Right lobe of liver (tissue), 4 donors: Measurements from ENCODE around the gene PARP8.

Source experiments
- POLR2A ChIP-seq: fragments of 450-650 bp; IDR thresholded peaks from one replicate; pipeline ENCODE4 v1.6.1; 2017; ENCODE audit warnings: antibody characterized with exemption, mild to moderate bottlenecking
- TF ChIP-seq, protein P1 (sequence below), 4 donors: fragments of 200-600 bp in 3 of 4; fragments of 450-650 bp in 1 of 4; IDR thresholded peaks; one replicate each; pipeline versions ENCODE4 v1.5.1 to v1.8.0; 2016 to 2022; ENCODE audit warnings: antibody characterized with exemption in 4 of 4, mild to moderate bottlenecking in 2 of 4
- donor health status: DM: no; HTN: no; CAD: no.
- donor health status: DM: no; HTN: no; CAD: no.
- donor health status: DM: no; HTN: yes; CAD: no.

DNA sequence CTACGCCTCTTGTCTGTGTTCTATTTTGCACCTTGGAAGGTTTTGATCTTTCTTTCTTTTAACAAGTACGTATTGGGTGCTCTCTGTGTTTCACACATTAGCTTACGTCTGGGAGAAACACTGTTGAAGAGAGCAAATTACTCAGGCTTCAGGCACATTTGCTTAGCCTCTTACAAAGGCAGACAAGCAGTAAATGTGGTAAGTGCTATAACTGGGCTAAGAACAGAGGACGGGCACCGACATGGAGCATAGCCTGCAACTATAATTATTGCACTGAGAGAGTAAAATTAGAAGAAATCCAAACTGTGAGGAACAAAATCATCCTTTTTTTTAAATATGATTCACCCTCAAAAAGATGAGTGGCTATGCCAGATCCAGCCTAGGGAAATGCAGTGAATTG is 9.4 kb upstream of the PARP8 start:
- TF ChIP-seq, protein P1, sequence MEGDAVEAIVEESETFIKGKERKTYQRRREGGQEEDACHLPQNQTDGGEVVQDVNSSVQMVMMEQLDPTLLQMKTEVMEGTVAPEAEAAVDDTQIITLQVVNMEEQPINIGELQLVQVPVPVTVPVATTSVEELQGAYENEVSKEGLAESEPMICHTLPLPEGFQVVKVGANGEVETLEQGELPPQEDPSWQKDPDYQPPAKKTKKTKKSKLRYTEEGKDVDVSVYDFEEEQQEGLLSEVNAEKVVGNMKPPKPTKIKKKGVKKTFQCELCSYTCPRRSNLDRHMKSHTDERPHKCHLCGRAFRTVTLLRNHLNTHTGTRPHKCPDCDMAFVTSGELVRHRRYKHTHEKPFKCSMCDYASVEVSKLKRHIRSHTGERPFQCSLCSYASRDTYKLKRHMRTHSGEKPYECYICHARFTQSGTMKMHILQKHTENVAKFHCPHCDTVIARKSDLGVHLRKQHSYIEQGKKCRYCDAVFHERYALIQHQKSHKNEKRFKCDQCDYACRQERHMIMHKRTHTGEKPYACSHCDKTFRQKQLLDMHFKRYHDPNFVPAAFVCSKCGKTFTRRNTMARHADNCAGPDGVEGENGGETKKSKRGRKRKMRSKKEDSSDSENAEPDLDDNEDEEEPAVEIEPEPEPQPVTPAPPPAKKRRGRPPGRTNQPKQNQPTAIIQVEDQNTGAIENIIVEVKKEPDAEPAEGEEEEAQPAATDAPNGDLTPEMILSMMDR (IDR thresholded peaks at IDR 0.05) = no peak
- no peak for TF ChIP-seq POLR2A
